HK-2 (cell line): Measurements from ENCODE around the gene RBMY1D.
"Not testable (repeated sequence)": the region's sequence is repeated elsewhere in the genome, so short reads cannot be mapped to it uniquely, and the experiment has no call there.

Experiments used
- DNase-seq: peaks from one replicate; pipeline ENCODE4 v3.0.0-alpha.2; 2018; ENCODE audit not compliant: unreplicated experiment

RBMY1D gene

GRCh38 chrY:21894426-21894825 is at the start of gene RBMY1D:
Gene RBMY1D (minus strand): TSS chrY:21894526. CDS start chrY:21892513, 2,013 bp downstream.
- DNase-seq, result not testable (repeated sequence)

DNA sequence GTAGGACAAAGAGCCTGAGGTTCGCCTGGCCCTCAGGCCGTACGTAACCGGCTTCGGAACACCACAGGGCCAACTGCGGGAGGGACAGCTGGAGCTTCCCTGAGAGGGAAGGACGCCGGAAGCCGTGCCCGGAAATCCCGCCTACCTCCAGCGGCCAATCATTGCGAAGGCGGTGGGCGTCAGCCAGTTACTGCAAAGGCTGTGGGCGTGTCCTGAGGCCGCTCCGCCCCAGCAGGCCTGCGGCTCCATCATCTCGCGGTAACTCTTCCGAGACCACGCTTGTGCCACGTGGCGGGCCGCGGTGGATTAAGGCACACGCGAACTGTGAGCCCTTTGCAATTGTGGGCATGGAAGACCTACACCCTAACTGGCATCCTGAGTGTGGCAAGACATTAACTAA is 23.6 kb upstream of the RBMY1D start, which contains the start of gene RBMY1E:
TSS of gene RBMY1E (minus strand) at position 101 of the 400 bp plus-strand sequence. CDS start 1,978 bp downstream, outside the sequence.
- DNase-seq, result not testable (repeated sequence)

GRCh38 chrY:21869407-21870076 is 24.8 kb downstream of the RBMY1D start:
- not testable (repeated sequence) for DNase-seq

GRCh38 chrY:21845481-21845880 is 48.8 kb downstream of the RBMY1D start:
- DNase-seq, result no peak

GRCh38 chrY:21842090-21842489 is 52.2 kb downstream of the RBMY1D start:
- no peak for DNase-seq

DNA sequence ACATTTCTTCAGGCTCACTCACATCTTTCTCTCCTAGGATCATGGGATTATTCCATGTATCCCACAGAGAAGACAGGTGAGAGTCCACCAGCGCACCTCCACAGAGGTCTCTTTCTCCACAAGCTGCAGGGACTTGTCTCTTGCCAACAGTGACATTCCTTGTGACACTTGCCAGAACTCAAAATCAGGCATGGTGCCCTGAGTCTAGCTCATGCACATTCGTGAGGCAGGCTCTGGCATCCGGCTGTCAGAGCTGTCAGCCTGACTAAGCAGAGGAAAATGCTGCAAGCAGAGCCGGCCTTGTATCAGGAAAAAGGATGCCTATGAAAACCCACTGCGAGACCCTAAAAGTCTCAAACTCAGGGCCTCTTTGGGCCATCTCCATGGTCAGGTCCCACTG is 54.8 kb downstream of the RBMY1D start:
- no peak for DNase-seq

- DNase-seq, result no peak
Measured at GRCh38 chrY:21836343-21836742, 58.0 kb downstream of the RBMY1D start.

DNA sequence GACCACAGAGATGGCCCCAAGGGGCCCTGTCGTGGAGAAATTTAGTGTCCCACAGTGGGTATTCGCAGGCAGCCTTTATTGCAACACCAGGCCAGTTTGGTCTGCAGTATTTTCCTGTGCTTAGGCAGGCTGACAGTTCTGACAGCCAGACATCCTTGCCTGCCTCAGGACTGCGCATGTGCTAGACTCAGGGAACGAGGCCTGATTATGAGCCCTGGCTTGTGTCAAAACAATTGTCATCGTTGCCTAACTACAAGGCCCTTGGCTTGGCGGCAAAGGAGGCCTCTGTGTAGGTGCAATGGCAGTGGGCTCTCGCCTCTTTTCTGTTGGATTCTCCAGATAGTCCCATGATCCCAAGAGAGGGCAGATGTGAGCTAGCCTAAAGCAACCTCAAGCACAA is 59.3 kb downstream of the RBMY1D start:
- DNase-seq, result no peak
